Smooth muscle cell (in vitro differentiated cells): ENCODE data around the gene CNTN6. TPM values are rescaled to one million over a fixed set of nuclear protein-coding genes. Genes with fewer than 3 reads are reported as not detected.

ENCODE experiments used
- DNase-seq: peaks from one replicate; lab custom pipeline; 2025; ENCODE audit not compliant: unreplicated experiment; lab: John Stamatoyannopoulos, UW
- H2AFZ ChIP-seq: fragments of 200-600 bp; sonication (generic); 2 replicates; pipeline ENCODE4 v1.6.0; 2016; ENCODE audit warnings: antibody characterized with exemption, low read depth, mild to moderate bottlenecking
- H3F3A ChIP-seq: fragments of 200-600 bp; sonication (generic); 2 replicates; pipeline ENCODE4 v1.6.0; 2017; ENCODE audit warnings: antibody characterized with exemption, low read depth
- H3K27ac ChIP-seq: fragments of 200-600 bp; sonication (generic); 2 replicates; pipeline ENCODE4 v1.5.1; 2016; ENCODE audit warnings: low read depth, mild to moderate bottlenecking
- H3K27me3 ChIP-seq: fragments of 200-600 bp; sonication (generic); 2 replicates; pipeline ENCODE4 v1.6.1; 2016; ENCODE audit warnings: low read depth, mild to moderate bottlenecking
- H3K36me3 ChIP-seq: fragments of 200-600 bp; sonication (generic); 2 replicates; pipeline ENCODE4 v1.5.1; 2016; ENCODE audit warnings: low read depth
- H3K4me1 ChIP-seq: fragments of 200-600 bp; sonication (generic); 2 replicates; pipeline ENCODE4 v1.5.1; 2016; ENCODE audit warnings: low read depth
- H3K4me2 ChIP-seq: fragments of 200-600 bp; sonication (generic); 2 replicates; pipeline ENCODE4 v1.6.0; 2016; ENCODE audit warnings: mild to moderate bottlenecking
- H3K4me3 ChIP-seq: fragments of 200-600 bp; sonication (generic); 2 replicates; pipeline ENCODE4 v1.5.1; 2016; ENCODE audit warnings: mild to moderate bottlenecking
- H3K79me2 ChIP-seq: fragments of 200-600 bp; sonication (generic); 2 replicates; pipeline ENCODE4 v1.6.0; 2016; ENCODE audit warnings: low read depth, mild to moderate bottlenecking
- H3K9ac ChIP-seq: fragments of 200-600 bp; sonication (generic); 2 replicates; pipeline ENCODE4 v1.6.0; 2016; ENCODE audit warnings: low read depth
- H3K9me3 ChIP-seq: fragments of 200-600 bp; sonication (generic); replicated peaks from 2 replicates; pipeline ENCODE4 v1.5.1; 2016; ENCODE audit warnings: low read depth
- H4K20me1 ChIP-seq: fragments of 200-600 bp; sonication (generic); 2 replicates; pipeline ENCODE4 v1.6.0; 2016; ENCODE audit warnings: low read depth
- CTCF ChIP-seq: fragments of 200-600 bp; sonication (generic); IDR thresholded peaks from 2 replicates; pipeline ENCODE4 v1.5.1; 2017; ENCODE audit warnings: borderline replicate concordance, mild to moderate bottlenecking, antibody characterized with exemption; ENCODE audit not compliant: insufficient read depth, poor library complexity, severe bottlenecking
- WGBS: methylation state at CpG from one replicate; pipeline ENCODE4 v1.1.7; 2016; ENCODE audit warnings: low lambda C conversion rate; 5-methylcytosine and 5-hydroxymethylcytosine counted together
- polyA plus RNA-seq: library from polyadenylated mRNA; unstranded; fragments of >200 nt; fragmentation: Nextera tagmentation; extraction: Ambion mirVana; gene quantifications from 2 replicates; pipeline ENCODE4 v1.2.1, GENCODE V29; 2016
- total RNA-seq: library from RNA; depleted of rRNA; stranded (reverse); fragments of >200 nt; gene quantifications from 2 replicates; pipeline ENCODE4 v1.2.3, GENCODE V29; 2014

Gene CNTN6
- total and polyA plus RNA-seq, 2 experiments from 2014 or later = 8.1 to 11.1 TPM

GRCh38 chr3:1091286-1091685 lies 1.5 kb upstream of the CNTN6 start:
- no peak for DNase-seq
- Histone ChIP-seq H3K79me2 (peaks cover 9% of the 10 kb centered on the region), H3K4me3 (no peak overlapping the region)

GRCh38 chr3:1092061-1092460 lies 763 bp upstream of the CNTN6 start:
- Histone ChIP-seq H3K9ac (no peak overlapping the region), H3K27ac (peak overlapping the region; percentile 32), H3K79me2 (peaks cover 14% of the 10 kb centered on the region), H3K4me1 (peaks cover 30% of the 10 kb centered on the region), H4K20me1 (no peaks in the 10 kb centered on the region), H3K36me3 (no peaks in the 10 kb centered on the region), H3K9me3 (no peaks in the 10 kb centered on the region), H3K4me3 (peak overlapping the region; percentile 46), H3K4me2 (peak overlapping the region; percentile 81), H3F3A (peaks cover 7% of the 10 kb centered on the region), H2AFZ (peak overlapping the region; percentile 76), H3K27me3 (no peaks in the 10 kb centered on the region)
- TF ChIP-seq CTCF = no peak
- 78% methylated on average over 2 of the region's 2 CpGs for WGBS
- DNase-seq = no peak

More at GRCh38 chr3:1091286-1091685, 1.5 kb upstream of the CNTN6 start:
- no peak for TF ChIP-seq CTCF
- Histone ChIP-seq H3K36me3 (no peaks in the 10 kb centered on the region), H3F3A (peaks cover 7% of the 10 kb centered on the region), H3K27me3 (no peaks in the 10 kb centered on the region), H3K9ac (no peak overlapping the region), H3K4me2 (peak overlapping the region; percentile 81), H4K20me1 (no peaks in the 10 kb centered on the region), H3K4me1 (peaks cover 34% of the 10 kb centered on the region), H3K9me3 (no peaks in the 10 kb centered on the region), H3K27ac (no peak overlapping the region), H2AFZ (no peak overlapping the region)
- WGBS = 78% methylated on average over 1 of the region's 1 CpG

GRCh38 chr3:1093217-1093616 lies 393 bp downstream of the CNTN6 start:
- no peak for DNase-seq
- Histone ChIP-seq H3K4me2 (peak overlapping the region; percentile 81), H3F3A (no peaks in the 10 kb centered on the region), H3K36me3 (no peaks in the 10 kb centered on the region), H3K27me3 (no peaks in the 10 kb centered on the region), H3K27ac (peak overlapping the region; percentile 32), H2AFZ (peak overlapping the region; percentile 76), H3K9ac (no peak overlapping the region), H4K20me1 (no peaks in the 10 kb centered on the region), H3K9me3 (no peaks in the 10 kb centered on the region), H3K79me2 (peaks cover 14% of the 10 kb centered on the region), H3K4me1 (peaks cover 22% of the 10 kb centered on the region), H3K4me3 (peak overlapping the region; percentile 46)
- TF ChIP-seq CTCF = no peak
- WGBS = 69% methylated on average over 6 of the region's 6 CpGs

GRCh38 chr3:1103525-1103924 lies 10.7 kb downstream of the CNTN6 start:
- no peak for DNase-seq
- Histone ChIP-seq H3K4me3 (no peak overlapping the region), H4K20me1 (no peaks in the 10 kb centered on the region), H3K4me2 (no peak overlapping the region), H3K36me3 (peaks cover 5% of the 10 kb centered on the region), H3K9me3 (no peaks in the 10 kb centered on the region), H3F3A (no peaks in the 10 kb centered on the region), H3K4me1 (no peaks in the 10 kb centered on the region), H3K79me2 (no peaks in the 10 kb centered on the region), H3K9ac (no peak overlapping the region), H2AFZ (no peak overlapping the region), H3K27me3 (no peaks in the 10 kb centered on the region), H3K27ac (no peak overlapping the region)
- TF ChIP-seq CTCF = no peak
- 96% methylated on average over 6 of the region's 6 CpGs for WGBS
